Activated naive CD4-positive, alpha-beta T cell (primary cell): ENCODE measurements around the gene MTHFSD.

ENCODE experiments used
- DNase-seq, 4 experiments: peaks; one replicate each; lab custom pipeline; 2025; lab: John Stamatoyannopoulos, UW

The MTHFSD gene

GRCh38 chr16:86502856-86503748 lies 51.9 kb downstream of the MTHFSD start:
- DNase-seq, result no peak

GRCh38 chr16:86501989-86502855 lies 52.8 kb downstream of the MTHFSD start:
- no peak for DNase-seq

- no peak for DNase-seq
Measured at GRCh38 chr16:86500708-86501510, 54.1 kb downstream of the MTHFSD start.

GRCh38 chr16:86499889-86500707 lies 54.9 kb downstream of the MTHFSD start:
- no peak for DNase-seq

GRCh38 chr16:86499440-86499786 lies 55.6 kb downstream of the MTHFSD start:
- no peak for DNase-seq

GRCh38 chr16:86498671-86499439 lies 56.2 kb downstream of the MTHFSD start:
- DNase-seq, result no peak

- DNase-seq, result no peak
Measured at GRCh38 chr16:86498155-86498670, 56.8 kb downstream of the MTHFSD start.

- DNase-seq, result no peak
Measured at GRCh38 chr16:86497551-86498021, 57.4 kb downstream of the MTHFSD start.

GRCh38 chr16:86496929-86497461 lies 58.0 kb downstream of the MTHFSD start:
- no peak for DNase-seq

- no peak for DNase-seq
Measured at GRCh38 chr16:86496262-86496928, 58.6 kb downstream of the MTHFSD start.

- DNase-seq, result no peak
Measured at GRCh38 chr16:86495756-86496261, 59.2 kb downstream of the MTHFSD start.

- DNase-seq, result no peak
Measured at GRCh38 chr16:86495357-86495701, 59.7 kb downstream of the MTHFSD start.

GRCh38 chr16:86494565-86495356 lies 60.3 kb downstream of the MTHFSD start:
- DNase-seq, result no peak

- DNase-seq, result no peak
Measured at GRCh38 chr16:86494039-86494564, 60.9 kb downstream of the MTHFSD start.

GRCh38 chr16:86492961-86493629 lies 61.9 kb downstream of the MTHFSD start:
- no peak for DNase-seq

GRCh38 chr16:86492267-86492960 lies 62.6 kb downstream of the MTHFSD start:
- no peak for DNase-seq

- no peak for DNase-seq
Measured at GRCh38 chr16:86491640-86492023, 63.4 kb downstream of the MTHFSD start.
